Neural cell (in vitro differentiated cells): ENCODE data around the gene TRAT1. TPM values are rescaled to one million over a fixed set of nuclear protein-coding genes. Genes with fewer than 3 reads are reported as not detected.

Source experiments
- H2AFZ ChIP-seq: fragments of 200-600, 300-800 bp; sonication (generic), shearing (Covaris generic); 2 replicates; pipeline ENCODE4 v1.6.0; 2014; ENCODE audit warnings: low read depth, mild to moderate bottlenecking, antibody characterized with exemption, low read length, moderate library complexity
- H3F3A ChIP-seq: fragments of 200-600 bp; shearing (Covaris generic); 2 replicates; pipeline ENCODE4 v1.6.1; 2016; ENCODE audit warnings: mild to moderate bottlenecking, moderate library complexity, mixed read lengths, antibody characterized with exemption, low read length; ENCODE audit not compliant: insufficient read depth, poor library complexity, severe bottlenecking
- H3K27ac ChIP-seq: fragments of 200-600, 300-800 bp; sonication (generic), shearing (Covaris generic); 2 replicates; pipeline ENCODE4 v1.5.1; 2014; ENCODE audit warnings: mild to moderate bottlenecking, low read length, moderate library complexity
- H3K27me3 ChIP-seq: fragments of 300-800, 200-600 bp; sonication (generic), shearing (Covaris generic); 2 replicates; pipeline ENCODE4 v1.6.0; 2014; ENCODE audit warnings: mild to moderate bottlenecking, low read depth, low read length, moderate library complexity; ENCODE audit not compliant: insufficient read depth
- H3K36me3 ChIP-seq: fragments of 300-800, 200-600 bp; sonication (generic), shearing (Covaris generic); 2 replicates; pipeline ENCODE4 v1.5.1; 2014; ENCODE audit warnings: mild to moderate bottlenecking, antibody characterized with exemption, low read length, moderate library complexity; ENCODE audit not compliant: insufficient read depth
- H3K4me2 ChIP-seq: fragments of 300-800, 200-600 bp; sonication (generic), shearing (Covaris generic); 2 replicates; pipeline ENCODE4 v1.6.0; 2014; ENCODE audit warnings: mild to moderate bottlenecking, low read length
- H3K4me3 ChIP-seq: fragments of 300-800, 200-600 bp; sonication (generic), shearing (Covaris generic); 2 replicates; pipeline ENCODE4 v1.5.1; 2014; ENCODE audit warnings: mild to moderate bottlenecking, low read length, moderate library complexity
- H3K79me2 ChIP-seq: fragments of 200-600 bp; shearing (Covaris generic); replicated peaks from 2 replicates; pipeline ENCODE4 v1.6.0; 2014; ENCODE audit warnings: mild to moderate bottlenecking, low read length, moderate library complexity; ENCODE audit not compliant: insufficient read depth
- H3K9ac ChIP-seq: fragments of 300-800, 200-600 bp; sonication (generic), shearing (Covaris generic); 2 replicates; pipeline ENCODE4 v1.6.1; 2016; ENCODE audit warnings: mild to moderate bottlenecking, low read length, mixed read lengths
- H3K9me2 ChIP-seq: fragments of 200-600 bp; shearing (Covaris generic); 2 replicates; pipeline ENCODE4 v1.6.1; 2016; ENCODE audit warnings: mild to moderate bottlenecking, low read length, mixed read lengths; ENCODE audit not compliant: insufficient read depth
- H3K9me3 ChIP-seq: fragments of 200-600, 300-800 bp; sonication (generic), shearing (Covaris generic); 2 replicates; pipeline ENCODE4 v1.6.1; 2016; ENCODE audit warnings: mild to moderate bottlenecking, mixed run types, low read length, moderate library complexity, mixed read lengths
- H4K20me1 ChIP-seq: fragments of 200-600 bp; shearing (Covaris generic); 2 replicates; pipeline ENCODE4 v1.6.1; 2016; ENCODE audit warnings: mild to moderate bottlenecking, mixed run types; ENCODE audit not compliant: insufficient read depth
- EP300 ChIP-seq: fragments of 450-650 bp; conservative IDR thresholded peaks from 2 replicates; pipeline ENCODE4 v1.6.1; 2014; ENCODE audit warnings: antibody characterized with exemption, mild to moderate bottlenecking, moderate library complexity; ENCODE audit not compliant: poor library complexity, severe bottlenecking
- EZH2 ChIP-seq: fragments of 200-600, 300-800 bp; shearing (Covaris generic), sonication (generic); IDR thresholded peaks from 2 replicates; pipeline ENCODE4 v1.6.1; 2014; ENCODE audit warnings: antibody characterized with exemption, low read length, borderline replicate concordance, mild to moderate bottlenecking; ENCODE audit not compliant: insufficient read depth, poor library complexity, severe bottlenecking
- MXI1 ChIP-seq: fragments of 450-650 bp; conservative IDR thresholded peaks from 2 replicates; pipeline ENCODE4 v1.6.1; 2014; ENCODE audit warnings: antibody characterized with exemption, mild to moderate bottlenecking; ENCODE audit not compliant: poor library complexity, severe bottlenecking
- POLR2AphosphoS5 ChIP-seq: IDR thresholded peaks from 2 replicates; pipeline ENCODE4 v1.6.1; 2012
- RAD21 ChIP-seq: fragments of 450-650 bp; conservative IDR thresholded peaks from 2 replicates; pipeline ENCODE4 v1.6.1; 2014; ENCODE audit warnings: antibody characterized with exemption, mild to moderate bottlenecking, moderate library complexity
- REST ChIP-seq: IDR thresholded peaks from 2 replicates; pipeline ENCODE4 v1.6.1; 2012; ENCODE audit warnings: borderline replicate concordance
- SMC3 ChIP-seq: fragments of 450-650 bp; conservative IDR thresholded peaks from 2 replicates; pipeline ENCODE4 v1.6.1; 2014; ENCODE audit warnings: antibody characterized with exemption, mild to moderate bottlenecking, moderate library complexity; ENCODE audit not compliant: poor library complexity
- TAF1 ChIP-seq: IDR thresholded peaks from 2 replicates; pipeline ENCODE4 v1.6.1; 2012; ENCODE audit warnings: low read depth
- polyA plus RNA-seq: library from polyadenylated mRNA; depleted of rRNA; stranded (reverse); fragments of >200 nt; gene quantifications from 2 replicates; pipeline ENCODE4 v1.2.3, GENCODE V29; 2014
- TF ChIP-seq, protein P1 (sequence below): fragments of 450-650 bp; IDR thresholded peaks from 2 replicates; pipeline ENCODE4 v1.5.1; 2014; ENCODE audit warnings: antibody characterized with exemption, mild to moderate bottlenecking, moderate library complexity; ENCODE audit not compliant: poor library complexity, severe bottlenecking

TRAT1 gene
- polyA plus RNA-seq, 1 donor from 2014 or later: not detected

DNA sequence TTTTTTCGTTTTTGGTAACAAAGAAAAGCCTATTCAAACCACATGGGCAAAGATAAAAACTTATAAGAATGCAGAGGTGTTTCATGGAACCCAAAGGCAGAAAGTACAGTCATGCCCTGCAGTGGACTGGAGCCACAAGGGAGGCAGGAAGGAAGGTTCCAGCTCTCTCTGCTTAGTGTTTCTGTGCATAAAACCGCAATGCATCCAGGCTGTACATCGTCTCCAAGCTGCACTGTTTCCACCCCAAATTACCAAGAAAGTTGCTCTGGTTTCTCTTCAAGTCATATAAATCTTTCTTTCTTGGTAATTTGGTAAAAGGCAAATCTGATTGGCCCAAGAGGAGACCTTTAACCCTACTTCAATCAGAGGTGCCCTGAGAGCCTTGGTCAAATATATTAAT, 15.8 kb downstream of the TRAT1 start:
- Histone ChIP-seq H3K79me2 (no peaks in the 10 kb centered on the region), H3K4me2 (no peak overlapping the region), H3K36me3 (no peaks in the 10 kb centered on the region), H3K9ac (no peak overlapping the region), H2AFZ (no peak overlapping the region), H3F3A (no peaks in the 10 kb centered on the region), H4K20me1 (no peaks in the 10 kb centered on the region), H3K27me3 (no peaks in the 10 kb centered on the region), H3K27ac (no peak overlapping the region), H3K9me3 (no peaks in the 10 kb centered on the region), H3K4me3 (no peak overlapping the region), H3K9me2 (no peaks in the 10 kb centered on the region)
- TF ChIP-seq TAF1: no peak
- TF ChIP-seq RAD21: no peak
- no peak for TF ChIP-seq MXI1
- TF ChIP-seq, protein P1, sequence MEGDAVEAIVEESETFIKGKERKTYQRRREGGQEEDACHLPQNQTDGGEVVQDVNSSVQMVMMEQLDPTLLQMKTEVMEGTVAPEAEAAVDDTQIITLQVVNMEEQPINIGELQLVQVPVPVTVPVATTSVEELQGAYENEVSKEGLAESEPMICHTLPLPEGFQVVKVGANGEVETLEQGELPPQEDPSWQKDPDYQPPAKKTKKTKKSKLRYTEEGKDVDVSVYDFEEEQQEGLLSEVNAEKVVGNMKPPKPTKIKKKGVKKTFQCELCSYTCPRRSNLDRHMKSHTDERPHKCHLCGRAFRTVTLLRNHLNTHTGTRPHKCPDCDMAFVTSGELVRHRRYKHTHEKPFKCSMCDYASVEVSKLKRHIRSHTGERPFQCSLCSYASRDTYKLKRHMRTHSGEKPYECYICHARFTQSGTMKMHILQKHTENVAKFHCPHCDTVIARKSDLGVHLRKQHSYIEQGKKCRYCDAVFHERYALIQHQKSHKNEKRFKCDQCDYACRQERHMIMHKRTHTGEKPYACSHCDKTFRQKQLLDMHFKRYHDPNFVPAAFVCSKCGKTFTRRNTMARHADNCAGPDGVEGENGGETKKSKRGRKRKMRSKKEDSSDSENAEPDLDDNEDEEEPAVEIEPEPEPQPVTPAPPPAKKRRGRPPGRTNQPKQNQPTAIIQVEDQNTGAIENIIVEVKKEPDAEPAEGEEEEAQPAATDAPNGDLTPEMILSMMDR: no peak
- no peak for TF ChIP-seq EZH2
- no peak for TF ChIP-seq POLR2AphosphoS5
- TF ChIP-seq REST: no peak
- no peak for TF ChIP-seq SMC3
- no peak for TF ChIP-seq EP300

DNA sequence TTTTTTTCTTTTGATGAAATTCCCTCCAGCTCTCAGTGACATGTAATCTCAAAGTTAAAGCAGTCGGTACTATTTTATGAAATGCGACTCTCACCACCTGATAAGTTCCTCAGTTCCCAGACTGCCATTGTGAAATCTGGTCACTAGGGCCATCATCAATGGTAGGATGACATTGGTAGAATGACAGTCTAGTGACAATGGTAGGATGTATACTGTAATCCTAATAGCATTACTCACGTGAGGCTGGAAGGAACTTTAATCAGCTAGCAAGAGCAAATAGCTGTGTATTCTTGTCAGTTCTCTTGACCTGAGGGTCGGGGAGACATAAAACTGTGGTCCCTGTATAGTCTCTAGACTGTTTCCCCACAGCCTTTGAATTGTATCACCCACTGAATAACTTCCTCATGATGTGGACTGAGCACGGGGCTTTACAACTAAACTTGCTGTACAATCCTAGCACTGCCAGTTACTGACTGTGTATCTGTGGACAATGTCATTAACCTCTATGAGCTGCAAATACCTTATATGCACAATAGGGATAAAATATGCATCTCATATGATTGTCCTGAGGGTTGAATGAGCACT, 23.2 kb downstream of the TRAT1 start:
- H3K9me3 ChIP-seq: no peaks in the 10 kb centered on the region
- no peak overlapping the region for H3K4me3 ChIP-seq
- H4K20me1 ChIP-seq: no peaks in the 10 kb centered on the region
- no peaks in the 10 kb centered on the region for H3K9me2 ChIP-seq
- no peaks in the 10 kb centered on the region for H3K27me3 ChIP-seq
- H3K9ac ChIP-seq: no peak overlapping the region
- TF ChIP-seq EZH2: no peak
- H3K79me2 ChIP-seq: no peaks in the 10 kb centered on the region
- H2AFZ ChIP-seq: no peak overlapping the region
- no peaks in the 10 kb centered on the region for H3F3A ChIP-seq
- H3K4me2 ChIP-seq: no peak overlapping the region
- H3K27ac ChIP-seq: no peak overlapping the region
- no peaks in the 10 kb centered on the region for H3K36me3 ChIP-seq

GRCh38 chr3:108847187-108847586, 24.6 kb downstream of the TRAT1 start:
- H2AFZ ChIP-seq: no peak overlapping the region
- no peaks in the 10 kb centered on the region for H3K9me3 ChIP-seq
- H3K4me2 ChIP-seq: no peak overlapping the region
- H3K4me3 ChIP-seq: no peak overlapping the region
- H3K79me2 ChIP-seq: no peaks in the 10 kb centered on the region
- no peaks in the 10 kb centered on the region for H3F3A ChIP-seq
- H3K9me2 ChIP-seq: no peaks in the 10 kb centered on the region
- TF ChIP-seq EP300 (no peak), TAF1 (no peak), RAD21 (no peak)
- no peaks in the 10 kb centered on the region for H4K20me1 ChIP-seq
- no peak overlapping the region for H3K9ac ChIP-seq
- no peak overlapping the region for H3K27ac ChIP-seq
- H3K27me3 ChIP-seq: no peaks in the 10 kb centered on the region
- no peaks in the 10 kb centered on the region for H3K36me3 ChIP-seq
